Stimulated activated CD8-positive, alpha-beta memory T cell treated with anti-CD3 and anti-CD28 coated beads, Interleukin-7, amount 100 ng/mL, for 1 hour (primary cell): ENCODE data around the gene FIZ1.

Experiments used
- DNase-seq, 2 donors: peaks; one replicate each; pipeline ENCODE4 v3.0.0-alpha.2; 2020; ENCODE audit warnings: low read depth in 2 of 2

Gene FIZ1

GRCh38 chr19:55599468-55599841 is at the start of gene FIZ1:
Gene FIZ1 (minus strand): TSS chr19:55599517. CDS start chr19:55597865, 1,652 bp downstream.
- peak; percentile 83 to 88 for DNase-seq

DNA sequence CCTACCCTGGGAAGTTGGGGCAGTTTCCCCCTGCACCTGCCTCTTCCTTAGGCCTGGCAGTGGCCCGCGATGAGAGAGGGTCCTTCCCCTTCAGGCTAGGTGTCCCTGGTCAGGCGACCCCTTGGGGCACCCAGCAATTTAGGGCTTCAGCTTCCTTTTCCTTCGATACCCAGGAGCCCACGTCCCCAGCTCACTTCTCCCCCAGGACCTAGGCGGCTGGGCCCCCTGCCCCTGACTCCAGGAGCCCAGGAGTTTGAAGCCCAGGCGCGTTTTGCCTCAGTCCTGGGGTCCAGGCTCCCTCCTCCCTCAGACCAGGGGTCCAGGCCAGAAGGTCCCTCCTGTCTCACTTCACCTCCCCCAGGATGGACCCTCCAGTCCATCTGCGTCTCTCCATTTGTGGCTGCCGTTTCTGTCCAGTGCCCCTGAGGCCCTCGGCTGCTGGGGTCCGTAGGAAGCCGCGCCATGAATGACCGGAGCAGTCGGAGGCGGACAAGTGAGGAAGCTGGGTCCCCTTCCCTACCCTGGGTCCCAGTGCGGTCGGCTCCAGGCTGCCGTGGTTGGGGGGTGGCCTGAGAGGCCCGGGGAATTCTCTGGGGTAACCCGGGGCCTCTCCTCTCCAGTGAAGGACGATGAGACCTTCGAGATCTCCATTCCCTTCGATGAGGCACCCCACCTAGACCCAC is 49.4 kb upstream of the FIZ1 start:
- DNase-seq, result no peak

GRCh38 chr19:55647732-55648584 is 48.6 kb upstream of the FIZ1 start, which contains the start of gene CCDC106:
Gene CCDC106 (plus strand): TSS chr19:55648212. CDS start chr19:55649047, 835 bp downstream.
- no peak for DNase-seq

DNA sequence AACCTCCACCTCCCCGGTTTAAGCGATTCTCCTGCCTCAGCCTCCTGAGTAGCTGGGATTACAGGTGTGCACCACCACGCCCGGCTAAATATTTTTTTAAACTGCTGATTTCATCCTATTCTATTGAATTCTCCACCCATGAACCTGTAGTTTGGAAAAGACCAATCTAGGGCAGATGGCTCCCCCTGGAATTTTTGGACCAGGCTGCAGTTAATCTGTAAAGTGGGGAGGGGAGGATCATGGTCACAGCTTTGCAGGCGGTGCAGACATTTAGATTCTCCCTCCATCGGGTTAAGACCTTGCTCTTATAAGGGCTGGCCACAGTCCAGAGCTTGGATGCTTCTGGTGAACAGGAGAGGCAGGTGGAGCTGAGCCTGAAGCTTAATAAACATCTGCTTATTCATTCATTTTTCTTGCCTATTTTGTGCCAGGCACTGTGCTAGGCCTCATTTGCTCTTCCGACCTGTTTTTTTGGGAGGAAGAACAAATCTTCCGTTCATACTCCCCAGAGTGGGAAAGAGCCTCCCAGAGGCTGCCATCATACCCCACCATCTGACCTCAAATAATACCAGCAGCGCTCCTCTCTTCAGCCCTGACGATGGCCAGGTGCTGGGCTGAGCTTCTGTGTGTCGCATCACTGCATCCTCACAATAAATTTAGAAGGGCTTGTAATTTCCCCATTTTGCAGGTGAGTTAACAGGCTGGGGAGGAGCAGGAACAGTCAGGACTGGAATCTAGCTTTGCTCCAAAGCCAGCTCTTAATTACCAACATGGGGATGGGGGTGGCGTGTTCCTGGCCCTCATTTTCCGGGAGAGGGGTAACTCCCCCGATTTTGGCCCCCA is 47.8 kb upstream of the FIZ1 start:
- no peak for DNase-seq

DNA sequence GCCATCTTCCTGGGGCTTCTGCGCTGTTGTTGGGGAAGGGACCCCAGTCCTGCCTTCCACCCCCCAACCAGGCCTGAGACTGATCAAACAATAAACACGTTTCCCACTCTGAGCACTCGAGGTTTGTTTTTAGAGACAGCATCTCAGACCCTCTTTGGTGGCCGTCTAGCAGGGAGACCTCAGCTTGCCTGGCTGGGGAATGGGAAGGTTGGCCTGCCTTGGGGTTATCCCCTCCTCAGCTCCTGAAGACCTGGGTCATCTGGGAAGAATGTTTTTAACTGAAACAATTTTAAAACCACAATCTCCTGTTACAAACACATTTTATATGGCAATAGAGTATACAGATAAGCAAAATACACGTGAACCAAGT is 46.2 kb upstream of the FIZ1 start:
- DNase-seq, result no peak

GRCh38 chr19:55644842-55645511 is 45.7 kb upstream of the FIZ1 start:
- no peak for DNase-seq

DNA sequence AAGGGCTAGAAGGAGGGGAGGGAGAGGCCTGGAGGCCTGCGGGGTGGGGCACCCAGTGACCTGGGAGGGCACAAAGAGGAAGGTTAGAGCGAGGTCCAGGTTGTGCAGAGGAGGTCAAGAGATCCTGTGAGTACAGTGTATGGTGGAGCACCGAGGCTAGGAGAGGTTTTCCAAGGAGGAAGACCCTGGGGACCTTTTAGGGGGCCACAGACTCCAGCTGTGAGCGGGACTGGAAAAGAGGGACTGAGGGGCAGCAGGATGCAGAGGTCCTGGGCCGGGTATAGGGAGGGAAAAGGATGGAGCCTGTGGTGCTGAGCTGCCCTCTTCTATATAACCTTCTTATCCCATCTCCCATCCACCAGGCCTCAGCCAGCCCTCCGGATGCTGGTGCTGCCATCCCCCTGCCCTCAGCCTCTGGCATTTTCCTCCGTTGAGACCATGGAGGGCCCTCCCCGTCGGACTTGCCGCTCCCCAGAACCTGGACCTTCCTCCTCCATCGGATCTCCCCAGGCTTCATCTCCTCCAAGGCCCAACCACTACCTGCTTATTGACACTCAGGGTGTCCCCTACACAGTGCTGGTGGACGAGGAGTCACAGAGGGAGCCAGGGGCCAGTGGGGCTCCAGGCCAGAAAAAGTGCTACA is 45.0 kb upstream of the FIZ1 start:
- no peak for DNase-seq

DNA sequence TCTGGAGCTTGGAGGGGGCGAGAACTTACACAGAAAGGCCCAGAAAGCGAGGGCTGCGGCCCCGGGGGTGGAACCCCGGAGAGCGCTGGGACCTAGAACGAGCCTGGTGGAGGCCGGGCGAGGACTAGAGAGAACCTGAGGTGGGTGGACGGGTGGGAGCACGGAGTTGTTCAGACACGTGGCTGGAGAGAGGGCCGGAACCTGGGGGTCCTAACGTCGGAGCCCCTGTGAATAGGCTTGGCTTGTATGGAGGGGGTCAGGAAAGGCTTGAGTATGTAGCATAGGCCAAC is 44.5 kb upstream of the FIZ1 start:
- DNase-seq, result no peak

DNA sequence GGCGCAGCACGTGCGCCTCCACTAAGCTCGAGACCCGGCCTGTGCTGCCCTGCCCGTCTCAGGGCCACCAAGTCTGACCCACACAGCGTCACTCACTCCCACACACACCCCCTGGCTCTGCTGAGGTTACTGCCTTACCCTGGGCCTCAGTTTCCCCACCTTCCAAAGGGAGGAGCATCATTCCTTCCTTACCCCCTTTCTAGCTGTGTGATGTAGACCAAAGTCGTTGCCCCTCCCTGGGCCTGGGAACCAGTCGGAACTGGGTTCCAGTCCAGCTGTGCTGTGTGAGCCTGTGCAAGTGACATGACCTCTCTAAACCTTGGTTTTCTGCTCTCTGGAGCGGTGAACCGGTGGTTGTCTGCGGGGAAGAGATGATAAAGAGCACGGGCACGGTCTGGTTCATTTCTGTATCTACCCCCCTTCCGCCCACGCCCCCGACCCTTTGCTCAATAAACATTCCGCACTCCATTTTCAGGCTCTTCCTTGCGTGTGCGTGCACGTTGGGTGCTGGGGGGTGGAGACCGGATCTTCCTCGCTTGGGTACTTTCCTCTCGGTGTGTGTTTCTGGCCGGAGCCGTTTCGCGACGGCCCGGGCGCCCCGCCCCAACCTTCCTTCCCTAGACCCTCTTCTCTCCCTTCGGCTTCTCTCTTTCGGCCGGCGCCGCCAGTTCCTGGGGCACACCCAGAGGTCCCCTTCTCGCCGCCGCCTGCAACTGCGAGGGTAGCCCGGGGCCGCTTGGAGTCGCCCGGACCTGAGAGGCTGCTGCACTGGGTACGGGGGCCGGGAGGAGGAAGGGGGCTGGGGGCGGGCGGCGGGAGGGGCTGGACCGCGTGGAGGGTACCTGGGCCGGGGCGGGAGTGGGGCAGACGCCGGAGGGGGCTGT is 43.9 kb upstream of the FIZ1 start, which contains the start of gene ZNF581:
TSS of gene ZNF581 (plus strand) at position 647 of the 884 bp plus-strand sequence. CDS start 923 bp downstream, outside the sequence.
- DNase-seq, result peak; percentile 54 to 55

DNA sequence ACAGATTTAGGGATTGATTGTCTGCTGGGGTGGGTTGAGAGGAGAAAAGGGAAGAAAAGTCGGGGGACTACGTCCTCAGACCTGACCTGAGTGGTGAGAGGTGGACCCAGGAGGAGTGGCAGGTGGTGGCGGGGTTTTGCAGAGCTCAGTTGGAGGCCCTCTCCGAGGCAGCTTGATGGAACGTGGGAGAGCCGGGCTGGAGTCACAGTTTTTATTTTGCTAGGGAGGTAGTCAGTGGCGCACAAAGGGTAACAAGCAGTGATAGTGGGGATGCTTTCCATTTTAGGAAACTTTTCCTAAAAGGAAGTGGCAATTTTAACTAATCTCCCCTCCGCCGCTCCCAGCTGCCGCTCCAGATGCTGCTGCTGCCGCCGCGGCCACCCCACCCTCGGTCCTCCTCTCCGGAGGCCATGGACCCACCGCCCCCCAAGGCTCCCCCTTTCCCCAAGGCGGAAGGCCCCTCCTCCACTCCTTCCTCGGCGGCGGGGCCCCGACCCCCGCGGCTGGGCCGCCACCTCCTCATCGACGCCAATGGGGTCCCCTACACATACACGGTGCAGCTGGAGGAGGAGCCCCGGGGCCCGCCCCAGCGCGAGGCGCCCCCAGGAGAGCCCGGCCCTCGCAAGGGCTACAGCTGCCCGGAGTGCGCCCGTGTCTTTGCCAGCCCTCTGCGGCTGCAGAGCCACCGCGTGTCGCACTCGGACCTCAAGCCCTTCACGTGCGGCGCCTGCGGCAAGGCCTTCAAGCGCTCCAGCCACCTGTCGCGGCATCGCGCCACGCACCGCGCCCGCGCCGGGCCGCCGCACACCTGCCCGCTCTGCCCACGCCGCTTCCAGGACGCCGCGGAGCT is 43.1 kb upstream of the FIZ1 start:
- DNase-seq, result no peak

GRCh38 chr19:55641426-55642152 is 42.3 kb upstream of the FIZ1 start:
- no peak for DNase-seq

DNA sequence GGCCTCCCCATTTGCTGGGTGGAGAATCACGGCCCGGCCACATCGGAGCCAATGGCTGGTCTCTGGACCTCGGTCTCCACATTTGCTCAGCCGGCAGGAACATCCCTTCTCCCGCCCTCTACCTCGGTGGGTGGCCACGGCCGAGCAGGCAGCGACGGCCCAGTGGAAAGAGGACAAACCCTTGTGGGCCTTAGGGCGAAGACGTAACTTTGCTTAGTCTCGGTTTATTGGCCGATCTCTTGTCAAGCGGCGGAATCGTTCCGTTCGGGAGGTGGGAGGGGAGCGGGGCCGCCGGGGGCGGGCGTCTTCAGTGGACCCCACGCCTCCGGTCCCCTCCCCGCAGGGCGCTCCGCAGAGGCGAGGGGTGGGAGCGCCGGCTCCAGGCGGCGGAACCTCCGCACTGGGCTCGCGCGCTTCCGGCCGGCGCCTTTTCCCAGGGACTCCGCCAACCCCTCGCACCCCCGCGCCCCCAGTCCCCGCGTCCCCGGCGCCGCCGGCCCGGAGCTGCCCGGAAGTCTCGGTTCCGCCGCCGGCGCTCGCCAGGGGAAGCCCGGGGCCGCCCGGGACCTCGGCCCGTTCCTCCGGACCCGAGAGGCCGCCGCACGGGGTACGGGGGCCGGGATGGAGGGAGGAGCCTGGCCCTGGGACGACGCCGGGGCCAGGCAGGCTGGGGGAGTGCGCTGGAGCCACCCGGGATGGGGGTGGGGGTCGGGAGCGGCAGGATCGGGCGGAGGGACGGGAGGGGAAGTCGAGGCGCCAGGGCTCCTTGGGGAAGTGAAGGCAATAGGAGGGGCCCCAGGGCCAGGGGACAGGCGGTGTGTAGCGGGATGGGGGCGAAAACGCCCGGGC is 41.5 kb upstream of the FIZ1 start, which contains the start of gene ZNF580:
TSS of gene ZNF580 (plus strand) at position 426 of the 849 bp plus-strand sequence. CDS start 1,507 bp downstream, outside the sequence.
- DNase-seq, result no peak

- DNase-seq, result no peak
These were observed 40.8 kb upstream of the FIZ1 start for GRCh38 chr19:55640043-55640576.

DNA sequence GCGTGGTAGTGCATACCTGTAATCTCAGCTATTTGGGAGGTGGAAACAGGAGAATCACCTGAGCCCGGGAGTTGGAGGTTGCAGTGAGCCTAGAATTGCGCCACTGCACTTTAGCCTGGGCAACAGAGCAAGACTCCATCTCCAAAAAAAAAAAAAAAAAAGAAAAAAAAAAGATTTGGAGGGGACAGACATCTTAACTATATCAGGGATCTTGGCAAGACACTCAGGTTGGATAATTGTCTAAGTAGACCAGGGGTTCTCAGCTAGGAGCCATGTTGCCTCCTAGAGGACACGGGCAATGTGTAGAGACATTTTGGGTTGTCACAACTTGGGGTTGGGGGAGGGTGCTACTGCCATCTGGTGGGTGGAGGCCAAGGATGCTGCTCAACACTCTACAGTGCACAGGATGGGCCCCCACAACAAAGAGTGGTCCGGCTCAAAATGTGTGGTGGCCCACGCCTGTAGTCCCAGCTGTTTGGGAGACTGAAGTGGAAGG is 39.6 kb upstream of the FIZ1 start:
- DNase-seq, result no peak

- DNase-seq, result no peak
These were observed 38.2 kb upstream of the FIZ1 start for GRCh38 chr19:55637534-55637933.

GRCh38 chr19:55636723-55637122 is 37.4 kb upstream of the FIZ1 start:
- no peak for DNase-seq

DNA sequence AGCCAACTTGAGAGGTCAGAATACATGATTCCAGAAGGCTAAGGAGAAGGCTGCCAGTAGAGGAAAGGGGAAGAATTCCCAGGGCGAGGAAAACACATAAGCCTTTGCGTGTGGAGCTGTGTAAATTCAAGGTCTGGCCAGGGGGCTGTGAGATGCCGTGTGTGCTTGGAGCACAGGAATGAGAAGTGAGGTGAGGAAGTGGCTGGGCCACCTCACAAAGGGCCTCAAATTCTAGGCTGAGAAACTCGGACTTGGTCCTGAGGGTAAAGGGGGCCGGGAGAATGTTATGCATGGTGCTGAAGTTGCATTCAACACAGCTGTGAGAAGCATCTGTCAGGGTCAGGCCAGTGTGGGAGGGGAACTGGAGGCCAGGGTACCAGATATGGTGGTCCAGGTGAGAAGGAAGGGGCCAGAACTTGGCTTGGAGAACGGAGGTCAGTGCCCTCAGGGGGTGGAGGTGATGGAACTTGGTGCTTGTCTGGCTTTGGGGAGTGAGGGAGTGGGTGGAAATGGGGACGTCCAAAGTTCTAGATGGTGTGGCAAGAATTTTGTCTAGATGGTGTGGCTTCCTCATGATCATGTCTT is 36.6 kb upstream of the FIZ1 start:
- no peak for DNase-seq
